ENCODE data around the gene SMTNL2.

SMTNL2 gene

DNA sequence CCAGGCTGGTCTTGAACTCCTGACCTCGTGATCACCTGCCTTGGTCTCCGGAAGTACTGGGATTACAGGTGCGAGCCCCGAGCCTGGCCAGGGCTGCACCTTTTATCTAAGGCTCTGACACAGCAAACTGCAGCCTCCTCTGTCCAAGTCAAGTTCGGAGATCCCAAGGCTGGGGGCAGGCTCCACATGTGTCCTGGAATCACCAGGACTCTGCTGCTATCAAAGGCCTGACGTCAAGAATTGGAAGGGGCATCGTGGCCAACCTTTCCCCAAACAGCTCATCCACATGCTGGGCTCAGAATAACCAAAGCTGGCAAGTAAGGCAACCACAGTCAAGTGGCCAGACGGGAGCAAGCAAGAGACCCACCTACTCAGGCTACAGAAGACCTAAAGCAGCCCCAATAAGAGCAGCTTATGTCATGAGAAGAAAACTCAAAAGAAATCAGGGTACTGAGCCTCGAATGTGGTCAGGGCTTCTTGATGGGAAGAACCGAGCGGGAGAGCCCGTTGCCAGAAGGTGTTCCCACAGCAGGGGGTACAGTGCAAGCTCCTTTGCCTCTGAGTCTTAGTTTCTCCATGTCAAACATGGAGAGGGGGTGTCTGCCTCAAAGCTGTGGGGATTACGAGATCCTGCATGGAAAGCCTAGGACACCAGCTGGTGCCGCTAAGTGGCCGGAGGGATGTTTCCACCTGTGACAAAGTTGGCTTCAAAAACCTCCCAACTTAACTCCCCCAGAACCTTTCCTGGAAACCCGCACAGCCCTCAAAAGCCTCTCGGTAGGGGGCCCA is 37.0 kb upstream of the SMTNL2 start:
- TF ChIP-seq, protein P1, sequence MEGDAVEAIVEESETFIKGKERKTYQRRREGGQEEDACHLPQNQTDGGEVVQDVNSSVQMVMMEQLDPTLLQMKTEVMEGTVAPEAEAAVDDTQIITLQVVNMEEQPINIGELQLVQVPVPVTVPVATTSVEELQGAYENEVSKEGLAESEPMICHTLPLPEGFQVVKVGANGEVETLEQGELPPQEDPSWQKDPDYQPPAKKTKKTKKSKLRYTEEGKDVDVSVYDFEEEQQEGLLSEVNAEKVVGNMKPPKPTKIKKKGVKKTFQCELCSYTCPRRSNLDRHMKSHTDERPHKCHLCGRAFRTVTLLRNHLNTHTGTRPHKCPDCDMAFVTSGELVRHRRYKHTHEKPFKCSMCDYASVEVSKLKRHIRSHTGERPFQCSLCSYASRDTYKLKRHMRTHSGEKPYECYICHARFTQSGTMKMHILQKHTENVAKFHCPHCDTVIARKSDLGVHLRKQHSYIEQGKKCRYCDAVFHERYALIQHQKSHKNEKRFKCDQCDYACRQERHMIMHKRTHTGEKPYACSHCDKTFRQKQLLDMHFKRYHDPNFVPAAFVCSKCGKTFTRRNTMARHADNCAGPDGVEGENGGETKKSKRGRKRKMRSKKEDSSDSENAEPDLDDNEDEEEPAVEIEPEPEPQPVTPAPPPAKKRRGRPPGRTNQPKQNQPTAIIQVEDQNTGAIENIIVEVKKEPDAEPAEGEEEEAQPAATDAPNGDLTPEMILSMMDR (IDR thresholded peaks at IDR 0.05; ENCODE audit: low read depth, low read length): no peak

DNA sequence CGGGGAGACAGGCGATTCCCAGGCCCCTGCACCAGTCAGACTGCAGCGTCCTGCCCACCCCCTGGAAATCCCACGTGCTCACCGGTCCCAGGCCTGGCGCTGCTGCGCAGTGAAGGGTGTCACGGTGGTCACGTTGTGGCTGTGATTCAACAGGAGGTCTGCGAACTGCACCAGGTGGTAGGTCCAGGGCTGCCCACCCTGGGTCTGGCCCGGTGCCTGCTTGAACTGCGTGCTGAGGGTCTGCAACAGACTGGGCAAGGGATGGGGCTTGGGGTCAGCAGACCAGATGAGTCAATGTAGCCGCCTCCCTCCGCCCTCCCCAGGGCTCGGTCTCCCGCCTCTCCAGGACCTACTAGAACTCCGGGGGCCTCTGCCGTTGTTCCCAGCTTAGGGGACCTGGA is 36.3 kb upstream of the SMTNL2 start:
- TF ChIP-seq, protein P1 (IDR thresholded peaks at IDR 0.05; ENCODE audit: low read depth, low read length): no peak
- DNase-seq (ENCODE audit: extremely low read depth, low read depth): no peak

More for the DNA sequence above, 37.0 kb upstream of the SMTNL2 start:
- no peak for DNase-seq (ENCODE audit: extremely low read depth, low read depth)

DNA sequence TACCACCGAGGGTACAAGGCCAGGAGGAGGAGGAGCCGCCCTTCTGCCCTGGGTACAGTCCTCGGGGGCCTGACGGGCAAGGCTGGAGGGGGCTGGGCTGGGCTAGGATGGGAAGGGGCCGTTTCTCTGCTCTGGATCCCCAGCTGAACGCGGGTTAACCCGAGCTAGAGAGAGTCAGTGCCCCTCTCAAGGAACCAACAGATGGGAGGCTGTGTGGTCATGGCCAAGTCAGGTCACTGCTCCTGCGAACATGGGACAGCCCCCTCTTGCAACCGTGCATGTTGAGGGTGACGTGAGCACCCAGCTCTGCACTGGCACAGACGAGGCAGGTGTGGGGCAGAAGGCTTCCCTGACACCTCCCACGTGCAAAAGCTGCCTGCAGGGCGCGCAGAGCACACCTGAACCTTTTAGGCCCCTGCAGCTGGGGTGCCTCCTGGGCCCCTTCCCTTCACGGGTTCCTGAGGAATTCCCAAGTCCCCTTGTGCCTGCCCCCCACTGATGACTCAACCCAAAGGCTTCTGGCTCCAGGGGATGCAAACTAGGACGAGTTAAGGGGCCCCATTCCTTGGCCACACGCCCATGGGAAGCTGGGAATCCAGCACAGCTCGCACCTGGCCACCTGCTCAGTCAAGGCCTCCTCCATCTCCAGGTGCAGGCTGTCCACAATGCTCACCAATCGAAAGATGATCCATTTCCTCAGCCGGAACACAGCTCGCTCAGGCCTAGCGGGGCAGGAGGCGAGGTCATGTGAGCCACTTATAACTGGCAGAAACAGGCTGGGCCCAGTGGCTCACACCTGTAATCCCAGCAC is 35.4 kb upstream of the SMTNL2 start:
- TF ChIP-seq, protein P1 (IDR thresholded peaks at IDR 0.05; ENCODE audit: low read depth, low read length): no peak
- DNase-seq (ENCODE audit: extremely low read depth, low read depth): no peak

DNA sequence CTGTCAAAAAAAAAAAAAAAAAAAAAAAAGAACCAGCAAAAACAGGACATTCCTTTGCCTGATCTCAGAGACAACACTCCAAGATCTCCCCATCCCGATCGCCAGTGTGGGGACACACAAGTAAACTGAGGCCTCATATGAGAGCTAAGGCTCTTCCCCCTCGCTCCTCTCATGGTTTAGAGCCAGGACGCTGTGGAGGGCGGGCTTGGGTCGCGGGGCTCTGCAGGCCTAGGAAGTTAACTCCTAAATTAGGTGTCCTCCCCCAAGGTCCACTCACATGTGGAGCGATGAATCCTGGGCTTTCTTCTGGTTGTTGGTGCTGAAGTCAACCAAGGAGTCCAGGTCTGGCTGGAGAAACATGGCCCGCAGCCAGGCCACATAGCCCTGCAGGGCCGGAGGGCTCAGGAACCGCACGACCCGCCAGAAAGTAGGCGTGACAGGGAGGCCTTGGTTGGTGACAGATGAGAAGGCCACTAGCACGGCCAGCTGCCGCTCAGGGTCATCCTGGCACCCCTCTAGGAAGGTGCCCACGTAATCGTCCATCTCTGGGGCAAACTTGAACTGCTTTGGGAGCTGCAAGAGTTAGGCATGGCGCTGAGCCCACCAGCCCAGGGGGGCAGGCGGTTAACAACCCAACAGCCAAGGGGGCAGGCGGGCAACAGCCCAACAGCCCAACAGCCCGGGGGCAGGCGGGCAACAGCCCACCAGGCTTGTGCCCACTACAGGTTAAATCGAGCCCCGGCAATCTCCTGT is 34.4 kb upstream of the SMTNL2 start:
- TF ChIP-seq, protein P1 (IDR thresholded peaks at IDR 0.05; ENCODE audit: low read depth, low read length): no peak

DNA sequence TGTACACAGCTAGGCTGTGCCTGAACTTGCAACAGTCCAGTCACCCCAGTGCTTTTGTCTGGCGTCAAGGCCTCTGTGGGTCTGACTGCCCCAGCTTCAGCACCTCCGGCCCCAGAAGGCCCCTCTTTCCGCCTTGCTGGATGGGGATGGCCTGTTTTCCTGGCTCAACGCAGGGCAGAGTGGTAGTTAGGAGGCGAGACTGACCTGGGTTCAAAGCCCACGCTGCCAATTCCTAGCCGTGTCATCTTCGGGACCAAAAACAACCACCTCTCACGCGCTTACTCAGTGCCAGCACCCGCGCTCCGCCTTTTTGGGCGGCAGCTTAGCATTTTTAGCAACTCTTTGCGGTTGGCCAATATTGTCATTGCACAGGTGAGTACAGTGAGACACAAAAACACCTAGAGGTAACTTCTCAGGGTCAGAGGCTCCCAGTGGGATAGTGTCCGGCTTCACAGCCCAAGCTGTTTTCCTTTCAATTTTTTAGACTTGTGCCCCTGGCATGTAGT is 33.7 kb upstream of the SMTNL2 start:
- TF ChIP-seq, protein P1 (IDR thresholded peaks at IDR 0.05; ENCODE audit: low read depth, low read length): no peak
- no peak for DNase-seq (ENCODE audit: extremely low read depth, low read depth)

More for the DNA sequence above, 34.4 kb upstream of the SMTNL2 start:
- no peak for DNase-seq (ENCODE audit: extremely low read depth, low read depth)

DNA sequence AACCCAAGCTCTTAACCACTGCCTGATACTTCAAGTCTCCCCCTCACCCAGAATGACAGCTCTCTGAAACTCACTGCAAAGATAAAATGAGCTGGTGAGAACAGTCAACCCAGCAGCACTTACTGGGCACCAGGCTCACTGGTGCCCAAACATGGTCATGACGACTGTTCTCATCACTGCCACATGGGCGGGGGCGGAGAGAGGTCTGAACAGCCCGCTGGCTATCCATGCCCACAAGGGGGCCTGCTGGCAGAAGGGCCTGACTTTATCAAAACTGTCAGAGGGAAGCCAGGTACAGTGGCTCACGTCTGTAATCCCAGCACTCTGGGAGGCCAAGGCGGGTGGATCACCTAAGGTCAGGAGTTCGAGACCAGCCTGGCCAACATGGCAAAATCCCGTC is 33.2 kb upstream of the SMTNL2 start:
- TF ChIP-seq, protein P1 (IDR thresholded peaks at IDR 0.05; ENCODE audit: low read depth, low read length): no peak
- DNase-seq (ENCODE audit: extremely low read depth, low read depth): no peak

All from AG09319 (cell line).